T follicular helper cell (primary cell): ENCODE measurements around the gene ISLR.

Experiments used
- DNase-seq: peaks from one replicate; pipeline ENCODE4 v3.0.0-alpha.2; 2020; ENCODE audit warnings: low read depth

Gene ISLR

DNA sequence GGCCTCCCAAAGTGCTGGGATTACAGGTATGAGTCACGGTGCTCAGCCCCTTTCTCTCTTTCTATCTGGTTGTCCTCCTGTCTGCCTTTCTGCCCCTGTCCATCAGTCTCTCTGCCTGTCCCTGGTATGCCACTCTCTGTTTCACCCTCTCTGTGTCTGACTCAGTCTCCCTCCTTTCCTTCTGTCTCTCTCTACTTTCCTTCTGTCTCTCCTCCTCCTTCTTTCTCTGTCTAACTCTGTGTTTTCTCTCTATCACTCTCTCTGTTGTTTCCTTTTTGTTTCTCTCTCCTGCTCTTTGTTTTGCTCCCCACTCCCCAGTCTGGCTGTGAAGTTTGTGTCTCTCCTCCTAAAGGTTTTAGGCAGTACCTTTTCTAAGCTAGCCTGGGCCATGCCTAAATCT lies 38.1 kb downstream of the ISLR start:
- no peak for DNase-seq

GRCh38 chr15:74212494-74212893 lies 39.0 kb downstream of the ISLR start:
- DNase-seq = no peak

DNA sequence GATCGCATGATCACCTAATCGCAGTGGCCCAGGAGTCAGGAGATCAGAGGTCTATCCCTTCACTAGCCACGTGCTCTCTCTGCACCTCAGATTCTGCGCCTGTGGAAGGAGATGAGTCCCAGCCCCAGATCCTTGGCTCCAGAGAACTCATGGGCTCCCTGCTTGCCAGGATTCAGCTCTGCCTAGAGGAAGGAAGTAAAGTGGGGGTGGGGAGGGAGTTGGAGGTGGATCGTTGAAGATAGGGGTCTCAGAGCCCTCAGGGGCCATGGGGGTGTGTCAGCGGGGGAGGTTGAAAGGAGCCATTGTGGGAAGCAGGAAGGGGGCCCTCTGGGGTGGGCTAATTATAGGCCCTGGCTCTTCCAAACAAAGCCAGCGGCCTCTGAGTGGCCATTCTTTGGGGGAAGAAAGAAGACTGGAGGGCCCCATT lies 40.4 kb downstream of the ISLR start:
- DNase-seq = no peak

DNA sequence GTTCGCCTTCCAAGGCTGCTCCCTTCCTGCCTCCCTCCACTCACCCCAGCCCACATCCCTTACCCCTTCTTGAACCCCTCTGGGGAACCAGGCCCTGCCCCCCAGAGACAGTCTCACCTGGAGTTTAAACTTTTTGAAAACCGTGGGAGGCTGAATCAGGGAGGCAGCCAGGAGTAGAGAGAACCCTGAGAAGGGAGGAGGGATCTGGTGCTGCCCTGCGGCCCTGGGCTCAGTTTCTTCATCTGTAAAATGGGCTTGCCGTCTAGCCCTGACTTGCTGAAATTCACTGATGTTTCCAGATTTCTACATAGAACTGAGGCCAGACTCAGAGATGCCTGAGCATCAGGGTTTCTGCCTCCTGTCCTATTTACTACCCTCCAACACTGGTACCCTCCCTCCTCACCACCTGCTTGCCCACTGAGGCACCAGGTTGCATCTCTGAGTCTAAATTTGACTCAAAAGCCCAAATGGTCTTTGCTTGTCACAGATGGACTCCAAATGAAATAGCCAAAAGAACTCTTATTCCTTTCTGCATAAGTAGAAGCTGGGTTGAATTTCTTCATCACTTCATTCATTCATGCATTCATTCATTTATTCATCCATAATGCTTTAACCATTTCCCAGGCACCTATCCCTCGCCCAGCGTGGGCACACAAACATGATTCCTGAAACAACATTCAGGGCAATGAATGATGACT lies 41.0 kb downstream of the ISLR start:
- no peak for DNase-seq

DNA sequence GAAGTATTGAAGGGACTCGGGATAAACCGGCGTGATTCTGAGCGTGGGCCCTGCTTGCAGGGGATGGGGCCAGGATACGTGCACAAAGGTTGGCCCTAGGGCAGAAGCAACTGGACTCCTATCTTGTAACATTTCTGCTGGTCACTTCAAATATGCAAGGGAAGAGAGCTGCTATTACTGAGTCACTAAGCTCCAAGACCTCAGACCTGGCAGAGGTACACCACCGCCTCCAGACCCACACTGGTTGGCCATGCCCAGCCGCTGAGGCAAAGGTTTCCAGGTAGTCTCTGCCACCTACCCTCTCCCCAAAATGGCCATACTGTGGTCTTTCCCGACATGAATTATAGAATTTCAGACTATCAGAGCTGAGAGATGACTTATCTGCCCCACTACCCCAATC lies 42.4 kb downstream of the ISLR start:
- DNase-seq = no peak

- DNase-seq = no peak
Observed at GRCh38 chr15:74216949-74217348, 43.4 kb downstream of the ISLR start.

- DNase-seq = no peak
Observed at GRCh38 chr15:74217907-74218885, 44.7 kb downstream of the ISLR start.

GRCh38 chr15:74220475-74221248 lies 47.2 kb downstream of the ISLR start:
- DNase-seq = no peak

DNA sequence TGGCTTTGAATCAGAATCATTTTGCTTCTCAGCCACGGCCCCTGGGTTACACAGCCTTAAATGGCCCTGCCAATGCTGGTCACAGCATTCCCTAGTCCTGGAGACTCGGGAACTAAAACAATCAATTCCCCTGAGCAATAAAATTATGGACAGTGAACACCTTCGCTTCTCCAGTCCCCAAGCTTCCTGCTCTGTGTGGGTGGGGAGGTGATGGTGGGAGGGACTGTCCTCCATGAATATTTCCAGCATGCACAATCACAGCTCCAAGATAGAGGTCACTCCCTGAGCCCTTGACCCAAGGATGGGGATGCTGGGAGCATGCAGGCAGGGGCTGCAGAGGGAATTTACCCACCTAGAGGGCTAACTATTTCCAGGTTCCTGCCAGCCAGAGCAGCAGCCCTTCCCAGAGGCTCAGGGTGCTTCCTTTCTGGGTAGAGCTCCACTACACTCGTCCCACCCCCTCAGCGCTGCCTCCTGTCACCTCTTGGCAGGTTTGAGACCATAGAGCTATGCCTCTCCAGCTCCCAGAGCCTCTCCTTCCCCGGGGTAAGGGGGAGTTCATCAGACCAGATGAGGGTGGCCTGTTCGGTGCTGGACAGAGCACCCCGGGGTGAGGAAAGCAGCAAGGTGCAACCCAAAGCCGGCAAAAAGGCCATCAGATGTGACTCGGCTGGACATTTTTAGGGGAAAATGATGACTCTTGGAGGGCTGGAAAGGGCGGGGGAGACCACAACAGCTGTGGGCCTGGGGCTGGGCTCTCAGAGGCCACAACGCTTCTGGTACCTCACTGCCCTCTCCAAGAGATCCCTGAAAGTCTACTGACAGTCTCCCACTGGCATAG lies 48.1 kb downstream of the ISLR start:
- no peak for DNase-seq

- DNase-seq = no peak
Observed at GRCh38 chr15:74222240-74223119, 49.0 kb downstream of the ISLR start.

- DNase-seq = no peak
Observed at GRCh38 chr15:74225928-74226327, 52.4 kb downstream of the ISLR start.
